ENCODE results near the gene PPL.
"Not testable (repeated sequence)": the region's sequence is repeated elsewhere in the genome, so short reads cannot be mapped to it uniquely, and the experiment has no call there.

Gene PPL

GRCh38 chr16:4954714-4955113 lies 17.8 kb upstream of the PPL start:
- H3K4me3 ChIP-seq (ENCODE audit: low read depth, low read length) = no peak overlapping the region
- TF ChIP-seq, protein P1, sequence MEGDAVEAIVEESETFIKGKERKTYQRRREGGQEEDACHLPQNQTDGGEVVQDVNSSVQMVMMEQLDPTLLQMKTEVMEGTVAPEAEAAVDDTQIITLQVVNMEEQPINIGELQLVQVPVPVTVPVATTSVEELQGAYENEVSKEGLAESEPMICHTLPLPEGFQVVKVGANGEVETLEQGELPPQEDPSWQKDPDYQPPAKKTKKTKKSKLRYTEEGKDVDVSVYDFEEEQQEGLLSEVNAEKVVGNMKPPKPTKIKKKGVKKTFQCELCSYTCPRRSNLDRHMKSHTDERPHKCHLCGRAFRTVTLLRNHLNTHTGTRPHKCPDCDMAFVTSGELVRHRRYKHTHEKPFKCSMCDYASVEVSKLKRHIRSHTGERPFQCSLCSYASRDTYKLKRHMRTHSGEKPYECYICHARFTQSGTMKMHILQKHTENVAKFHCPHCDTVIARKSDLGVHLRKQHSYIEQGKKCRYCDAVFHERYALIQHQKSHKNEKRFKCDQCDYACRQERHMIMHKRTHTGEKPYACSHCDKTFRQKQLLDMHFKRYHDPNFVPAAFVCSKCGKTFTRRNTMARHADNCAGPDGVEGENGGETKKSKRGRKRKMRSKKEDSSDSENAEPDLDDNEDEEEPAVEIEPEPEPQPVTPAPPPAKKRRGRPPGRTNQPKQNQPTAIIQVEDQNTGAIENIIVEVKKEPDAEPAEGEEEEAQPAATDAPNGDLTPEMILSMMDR (IDR thresholded peaks at IDR 0.05; ENCODE audit: insufficient read depth, low read depth, low read length, missing control alignments) = no peak
- DNase-seq (ENCODE audit: low read depth) = no peak

- not testable (repeated sequence) for DNase-seq (ENCODE audit: low read depth); H3K4me3 ChIP-seq (ENCODE audit: low read depth, low read length)
Measured at GRCh38 chr16:4951583-4951982, 14.6 kb upstream of the PPL start.

GRCh38 chr16:4949986-4950385 lies 13.0 kb upstream of the PPL start:
- no peak for DNase-seq (ENCODE audit: low read depth)
- TF ChIP-seq, protein P1 (IDR thresholded peaks at IDR 0.05; ENCODE audit: insufficient read depth, low read depth, low read length, missing control alignments) = no peak
- no peak overlapping the region for H3K4me3 ChIP-seq (ENCODE audit: low read depth, low read length)

- no peak overlapping the region for H3K4me3 ChIP-seq (ENCODE audit: low read depth, low read length)
- no peak for DNase-seq (ENCODE audit: low read depth)
- TF ChIP-seq, protein P1 (IDR thresholded peaks at IDR 0.05; ENCODE audit: insufficient read depth, low read depth, low read length, missing control alignments) = no peak
Measured at GRCh38 chr16:4948903-4949766, 12.2 kb upstream of the PPL start.

GRCh38 chr16:4947722-4948503 lies 11.0 kb upstream of the PPL start:
- TF ChIP-seq, protein P1 (IDR thresholded peaks at IDR 0.05; ENCODE audit: insufficient read depth, low read depth, low read length, missing control alignments) = no peak
- H3K4me3 ChIP-seq (ENCODE audit: low read depth, low read length) = no peak overlapping the region
- DNase-seq (ENCODE audit: low read depth) = peak; percentile 30

DNA sequence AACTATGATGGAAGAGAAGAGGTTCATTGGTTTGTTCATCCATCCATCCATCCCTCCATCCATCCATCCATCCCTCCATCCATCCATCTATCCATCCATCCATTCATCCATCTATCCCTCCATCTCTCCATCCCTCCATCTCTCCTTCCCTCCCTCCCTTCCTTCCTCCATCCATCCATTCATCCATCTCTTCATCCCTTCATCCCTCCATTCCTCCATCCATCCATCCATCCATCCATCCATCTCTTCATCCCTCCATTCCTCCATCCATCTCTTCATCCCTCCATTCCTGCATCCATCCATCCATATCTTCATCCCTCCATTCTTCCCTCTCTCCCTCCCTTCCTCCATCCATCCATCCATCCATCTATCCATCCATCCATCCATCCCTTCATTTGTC lies 10.0 kb upstream of the PPL start:
- TF ChIP-seq, protein P1 (IDR thresholded peaks at IDR 0.05; ENCODE audit: insufficient read depth, low read depth, low read length, missing control alignments) = no peak

More for the DNA sequence above, 10.0 kb upstream of the PPL start:
- H3K4me3 ChIP-seq (ENCODE audit: low read depth, low read length) = no peak overlapping the region
- DNase-seq (ENCODE audit: low read depth) = no peak

Data from GM12865 (cell line).